MM.1S (cell line): Measurements from ENCODE around the gene SLC35F5.

Experiments
- EZH2 ChIP-seq: fragments of 300-600 bp; sonication (generic); optimal IDR thresholded peaks from 2 replicates; pipeline ENCODE3; 2017; ENCODE audit warnings: low read depth, mild to moderate bottlenecking, antibody characterized with exemption, low read length, mixed read lengths
- TF ChIP-seq, protein P1 (sequence below): fragments of 300-600 bp; sonication (generic); IDR thresholded peaks from 2 replicates; pipeline ENCODE4 v1.5.1; 2016; ENCODE audit warnings: antibody characterized with exemption, low read length, mixed read lengths

- TF ChIP-seq, protein P1, sequence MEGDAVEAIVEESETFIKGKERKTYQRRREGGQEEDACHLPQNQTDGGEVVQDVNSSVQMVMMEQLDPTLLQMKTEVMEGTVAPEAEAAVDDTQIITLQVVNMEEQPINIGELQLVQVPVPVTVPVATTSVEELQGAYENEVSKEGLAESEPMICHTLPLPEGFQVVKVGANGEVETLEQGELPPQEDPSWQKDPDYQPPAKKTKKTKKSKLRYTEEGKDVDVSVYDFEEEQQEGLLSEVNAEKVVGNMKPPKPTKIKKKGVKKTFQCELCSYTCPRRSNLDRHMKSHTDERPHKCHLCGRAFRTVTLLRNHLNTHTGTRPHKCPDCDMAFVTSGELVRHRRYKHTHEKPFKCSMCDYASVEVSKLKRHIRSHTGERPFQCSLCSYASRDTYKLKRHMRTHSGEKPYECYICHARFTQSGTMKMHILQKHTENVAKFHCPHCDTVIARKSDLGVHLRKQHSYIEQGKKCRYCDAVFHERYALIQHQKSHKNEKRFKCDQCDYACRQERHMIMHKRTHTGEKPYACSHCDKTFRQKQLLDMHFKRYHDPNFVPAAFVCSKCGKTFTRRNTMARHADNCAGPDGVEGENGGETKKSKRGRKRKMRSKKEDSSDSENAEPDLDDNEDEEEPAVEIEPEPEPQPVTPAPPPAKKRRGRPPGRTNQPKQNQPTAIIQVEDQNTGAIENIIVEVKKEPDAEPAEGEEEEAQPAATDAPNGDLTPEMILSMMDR: no peak
- TF ChIP-seq EZH2: no peak
Measured at GRCh38 chr2:113723411-113723810, 33.0 kb downstream of the SLC35F5 start.
